ENCODE measurements around the gene ATIC.

Gene ATIC

GRCh38 chr2:215365184-215365658, 53.4 kb downstream of the ATIC start:
- no peak overlapping the region for H3K27ac ChIP-seq
- TF ChIP-seq ZFX (IDR thresholded peaks at IDR 0.05), result no peak
- no peak for TF ChIP-seq CTCF (conservative IDR thresholded peaks at IDR 0.05)

- no peak overlapping the region for H3K27ac ChIP-seq
- TF ChIP-seq CTCF (conservative IDR thresholded peaks at IDR 0.05), result no peak
- TF ChIP-seq ZFX (IDR thresholded peaks at IDR 0.05), result no peak
These were observed 54.7 kb downstream of the ATIC start for GRCh38 chr2:215366440-215367032.

- no peak for TF ChIP-seq CTCF (conservative IDR thresholded peaks at IDR 0.05)
- no peak for TF ChIP-seq ZFX (IDR thresholded peaks at IDR 0.05)
- no peak overlapping the region for H3K27ac ChIP-seq
These were observed 56.0 kb downstream of the ATIC start for GRCh38 chr2:215367662-215368492.

GRCh38 chr2:215368493-215368809, 56.6 kb downstream of the ATIC start:
- no peak overlapping the region for H3K27ac ChIP-seq
- TF ChIP-seq CTCF (conservative IDR thresholded peaks at IDR 0.05) (no peak), ZFX (IDR thresholded peaks at IDR 0.05) (no peak)

GRCh38 chr2:215369181-215369760, 57.4 kb downstream of the ATIC start:
- no peak for TF ChIP-seq CTCF (conservative IDR thresholded peaks at IDR 0.05)
- TF ChIP-seq ZFX (IDR thresholded peaks at IDR 0.05), result no peak
- no peak overlapping the region for H3K27ac ChIP-seq

GRCh38 chr2:215370112-215370965, 58.5 kb downstream of the ATIC start:
- TF ChIP-seq ZFX (IDR thresholded peaks at IDR 0.05) (no peak), CTCF (conservative IDR thresholded peaks at IDR 0.05) (no peak)
- no peak overlapping the region for H3K27ac ChIP-seq

Measured in C4-2B (cell line).